Peyer's patch (tissue), 4 donors: Measurements from ENCODE around the gene MAB21L3. TPM values are rescaled to one million over a fixed set of nuclear protein-coding genes. Genes with fewer than 3 reads are reported as not detected.

Source experiments
- DNase-seq, 3 donors: peaks; one replicate each; pipeline ENCODE4 v3.0.0-alpha.2; 2017 to 2019
- H3K27ac ChIP-seq, 4 donors: fragments of 200-600 bp; sonication (generic); one replicate each; pipeline ENCODE4 v1.5.1; 2016 to 2019
- H3K27me3 ChIP-seq, 2 donors: fragments of 200-600 bp; sonication (generic); one replicate each; pipeline ENCODE4 v1.5.1; 2019
- H3K36me3 ChIP-seq, 3 donors: fragments of 200-600 bp; sonication (generic); one replicate each; pipeline ENCODE4 v1.5.1; 2016 to 2019
- H3K4me1 ChIP-seq, 4 donors: fragments of 200-600 bp; sonication (generic); one replicate each; pipeline ENCODE4 v1.5.1; 2016 to 2019
- H3K4me3 ChIP-seq, 4 donors: fragments of 200-600 bp; sonication (generic); 1 replicate in 3 of 4; 2 replicates in 1 of 4; pipeline ENCODE4 v1.5.1; 2016 to 2019; ENCODE audit warnings: mild to moderate bottlenecking in 1 of 4
- H3K9me3 ChIP-seq, 4 donors: fragments of 200-600 bp; sonication (generic); one replicate each; pipeline ENCODE4 v1.5.1; 2016 to 2019; ENCODE audit warnings: mild to moderate bottlenecking in 1 of 4
- CTCF ChIP-seq, 6 experiments: fragments of 450-650 bp in 4 of 6; fragments of 200-600 bp in 2 of 6; sonication (generic) in 1 of 6; IDR thresholded peaks; one replicate each; pipeline ENCODE4 v1.5.1; 2017 to 2019; ENCODE audit warnings: antibody characterized with exemption in 6 of 6, mild to moderate bottlenecking in 3 of 6, moderate library complexity in 1 of 6
- POLR2A ChIP-seq, 2 donors: fragments of 450-650 bp; IDR thresholded peaks; one replicate each; pipeline ENCODE4 v1.5.1; 2017; ENCODE audit warnings: antibody characterized with exemption in 2 of 2, mild to moderate bottlenecking in 2 of 2, moderate library complexity in 2 of 2
- total RNA-seq, 4 donors: library from RNA; depleted of rRNA; stranded (reverse); fragments of >200 nt; gene quantifications; one replicate each; pipeline ENCODE4 v1.1.0, GENCODE V29; 2016

The MAB21L3 gene
- total RNA-seq, 4 donors from 2014 or later = 0.94 to 1.8 (median 1.1) TPM; not detected in 1

- Histone ChIP-seq H3K9me3 (no peaks in the 10 kb centered on the region), H3K27me3 (no peaks in the 10 kb centered on the region), H3K4me1 (peaks cover 0 to 24% (median 3%) of the 10 kb centered on the region in 4 donors), H3K27ac (peak overlapping the region in 3 of 4 donors; percentile 53 to 81 (median 78)), H3K36me3 (no peaks in the 10 kb centered on the region), H3K4me3 (no peak overlapping the region)
- peak in 2 of 3 donors; percentile 48 to 62 for DNase-seq
- TF ChIP-seq CTCF (IDR thresholded peaks at IDR 0.05) (no peak), POLR2A (IDR thresholded peaks at IDR 0.05) (no peak)
Observed at GRCh38 chr1:116111524-116112021, 374 bp downstream of the MAB21L3 start.

GRCh38 chr1:116112388-116113140 is 1.4 kb downstream of the MAB21L3 start:
- no peaks in the 10 kb centered on the region for H3K36me3 ChIP-seq
- peak overlapping the region in 2 of 4 donors; percentile 78 to 81 for H3K27ac ChIP-seq
- H3K4me1 ChIP-seq = peaks cover 0 to 24% (median 3%) of the 10 kb centered on the region in 4 donors
- no peak overlapping the region for H3K4me3 ChIP-seq
- TF ChIP-seq POLR2A (IDR thresholded peaks at IDR 0.05) = no peak
- no peak for TF ChIP-seq CTCF (IDR thresholded peaks at IDR 0.05)
- no peak for DNase-seq
- no peaks in the 10 kb centered on the region for H3K27me3 ChIP-seq
- H3K9me3 ChIP-seq = no peaks in the 10 kb centered on the region

- DNase-seq = no peak
- Histone ChIP-seq H3K27me3 (no peaks in the 10 kb centered on the region), H3K9me3 (no peaks in the 10 kb centered on the region), H3K4me3 (no peak overlapping the region), H3K4me1 (peaks cover 0 to 24% (median 3%) of the 10 kb centered on the region in 4 donors), H3K27ac (no peak overlapping the region), H3K36me3 (no peaks in the 10 kb centered on the region)
- TF ChIP-seq POLR2A (IDR thresholded peaks at IDR 0.05) (no peak), CTCF (IDR thresholded peaks at IDR 0.05) (no peak)
Observed at GRCh38 chr1:116113615-116114014, 2.4 kb downstream of the MAB21L3 start.

GRCh38 chr1:116115476-116116439 is 4.6 kb downstream of the MAB21L3 start:
- no peak overlapping the region for H3K27ac ChIP-seq

More at GRCh38 chr1:116115476-116116439, 4.6 kb downstream of the MAB21L3 start:
- Histone ChIP-seq H3K36me3 (no peaks in the 10 kb centered on the region), H3K4me3 (no peak overlapping the region), H3K27me3 (no peaks in the 10 kb centered on the region), H3K4me1 (peaks cover 0 to 19% (median 3%) of the 10 kb centered on the region in 4 donors), H3K9me3 (no peaks in the 10 kb centered on the region)
- DNase-seq = no peak
- no peak for TF ChIP-seq CTCF (IDR thresholded peaks at IDR 0.05)
- TF ChIP-seq POLR2A (IDR thresholded peaks at IDR 0.05) = no peak
